PC-3 (cell line): ENCODE measurements around the gene SLC25A6.

Source experiments
- EZH2 ChIP-seq: fragments of 300-600 bp; sonication (generic); IDR thresholded peaks from one replicate; pipeline ENCODE4 v1.6.1; 2017; ENCODE audit warnings: antibody characterized with exemption, mild to moderate bottlenecking, low read length; ENCODE audit not compliant: unreplicated experiment
- EZH2phosphoT487 ChIP-seq: fragments of 300-600 bp; sonication (generic); IDR thresholded peaks from 2 replicates; pipeline ENCODE4 v1.6.1; 2018; ENCODE audit warnings: mild to moderate bottlenecking, antibody characterized with exemption, low read length, borderline replicate concordance
- TF ChIP-seq, protein P1 (sequence below): fragments of 300-600 bp; sonication (generic); conservative IDR thresholded peaks from 2 replicates; pipeline ENCODE4 v1.5.1; 2017; ENCODE audit warnings: antibody characterized with exemption, low read depth, mild to moderate bottlenecking, low read length

DNA sequence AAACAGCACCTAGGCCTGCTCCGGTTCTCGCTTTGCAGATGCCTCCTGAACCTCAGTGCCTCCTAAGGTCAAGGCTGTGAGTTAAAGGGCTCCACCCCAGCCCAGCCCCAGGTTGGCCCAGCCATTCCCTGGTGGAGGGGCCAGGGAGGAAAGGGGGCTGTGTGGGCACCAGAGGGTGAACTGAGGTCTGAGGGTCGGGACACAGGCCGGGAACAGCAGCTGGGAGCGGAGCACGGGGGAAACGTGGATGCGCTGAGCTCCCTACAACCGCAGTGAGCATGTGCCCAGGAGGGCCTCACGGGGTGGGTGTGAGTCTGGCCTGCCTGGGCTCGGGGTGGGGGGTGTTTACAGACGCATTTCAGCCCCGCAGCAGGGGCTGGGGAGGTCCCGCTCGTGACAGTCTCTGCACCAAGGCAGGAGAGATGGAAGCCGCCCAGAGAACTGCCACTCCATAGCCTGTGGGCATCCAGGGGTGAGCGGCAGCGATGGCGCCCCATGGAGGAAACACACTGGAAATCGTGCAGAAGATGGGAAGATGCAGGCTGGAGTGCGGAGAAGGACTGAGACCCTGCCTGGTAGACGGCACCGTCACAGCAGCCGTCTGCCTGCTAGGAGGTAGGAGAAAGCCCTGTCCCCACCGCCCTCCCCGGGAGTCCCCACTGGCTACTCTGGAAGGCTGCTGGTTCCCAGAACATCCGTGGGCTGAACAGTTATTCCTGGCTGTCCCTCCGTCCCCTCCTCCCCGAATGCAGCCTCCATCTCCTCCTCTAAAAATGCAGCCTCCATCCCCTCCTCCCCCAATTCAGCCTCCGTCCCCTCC is 9.9 kb upstream of the SLC25A6 start:
- TF ChIP-seq, protein P1, sequence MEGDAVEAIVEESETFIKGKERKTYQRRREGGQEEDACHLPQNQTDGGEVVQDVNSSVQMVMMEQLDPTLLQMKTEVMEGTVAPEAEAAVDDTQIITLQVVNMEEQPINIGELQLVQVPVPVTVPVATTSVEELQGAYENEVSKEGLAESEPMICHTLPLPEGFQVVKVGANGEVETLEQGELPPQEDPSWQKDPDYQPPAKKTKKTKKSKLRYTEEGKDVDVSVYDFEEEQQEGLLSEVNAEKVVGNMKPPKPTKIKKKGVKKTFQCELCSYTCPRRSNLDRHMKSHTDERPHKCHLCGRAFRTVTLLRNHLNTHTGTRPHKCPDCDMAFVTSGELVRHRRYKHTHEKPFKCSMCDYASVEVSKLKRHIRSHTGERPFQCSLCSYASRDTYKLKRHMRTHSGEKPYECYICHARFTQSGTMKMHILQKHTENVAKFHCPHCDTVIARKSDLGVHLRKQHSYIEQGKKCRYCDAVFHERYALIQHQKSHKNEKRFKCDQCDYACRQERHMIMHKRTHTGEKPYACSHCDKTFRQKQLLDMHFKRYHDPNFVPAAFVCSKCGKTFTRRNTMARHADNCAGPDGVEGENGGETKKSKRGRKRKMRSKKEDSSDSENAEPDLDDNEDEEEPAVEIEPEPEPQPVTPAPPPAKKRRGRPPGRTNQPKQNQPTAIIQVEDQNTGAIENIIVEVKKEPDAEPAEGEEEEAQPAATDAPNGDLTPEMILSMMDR: no peak
- TF ChIP-seq EZH2 (no peak), EZH2phosphoT487 (no peak)
